H9 (cell line): ENCODE data around the gene RNF157. TPM values are rescaled to one million over a fixed set of nuclear protein-coding genes. Genes with fewer than 3 reads are reported as not detected.

Source experiments
- DNase-seq: peaks from one replicate; pipeline ENCODE4 v3.0.0-alpha.2; 2017
- H2AFZ ChIP-seq: one replicate; pipeline ENCODE4 v1.6.1; 2013; ENCODE audit warnings: mild to moderate bottlenecking, low read length, control low read depth, moderate library complexity
- H2AK5ac ChIP-seq: 2 replicates; pipeline ENCODE4 v1.6.1; 2013; ENCODE audit warnings: low read length, control low read depth, mixed read lengths; ENCODE audit not compliant: insufficient read length
- H2BK120ac ChIP-seq: one replicate; pipeline ENCODE4 v1.6.1; 2013; ENCODE audit warnings: low read depth, mild to moderate bottlenecking, low read length, control low read depth, inconsistent platforms; ENCODE audit not compliant: poor library complexity, severe bottlenecking
- H2BK12ac ChIP-seq: 2 replicates; pipeline ENCODE4 v1.6.1; 2013; ENCODE audit warnings: low read length, control low read depth, mixed read lengths, low read depth; ENCODE audit not compliant: insufficient read length
- H2BK15ac ChIP-seq: 2 replicates; pipeline ENCODE4 v1.6.1; 2013; ENCODE audit warnings: low read depth, low read length, control low read depth
- H2BK20ac ChIP-seq: one replicate; pipeline ENCODE4 v1.6.1; 2013; ENCODE audit warnings: low read depth, mild to moderate bottlenecking, low read length, control low read depth, inconsistent platforms; ENCODE audit not compliant: poor library complexity, severe bottlenecking
- H2BK5ac ChIP-seq: 2 replicates; pipeline ENCODE4 v1.6.1; 2013; ENCODE audit warnings: low read length, control low read depth, mixed read lengths; ENCODE audit not compliant: insufficient read length
- H3K14ac ChIP-seq: 2 replicates; pipeline ENCODE4 v1.6.1; 2013; ENCODE audit warnings: low read length, control low read depth; ENCODE audit not compliant: insufficient read depth
- H3K18ac ChIP-seq: 2 replicates; pipeline ENCODE4 v1.6.1; 2013; ENCODE audit warnings: low read depth, mild to moderate bottlenecking, mixed read lengths, low read length, control low read depth; ENCODE audit not compliant: insufficient read length
- H3K23ac ChIP-seq: 2 replicates; pipeline ENCODE4 v1.6.1; 2013; ENCODE audit warnings: low read length, control low read depth, mixed read lengths, low read depth; ENCODE audit not compliant: insufficient read length
- H3K23me2 ChIP-seq: 2 replicates; pipeline ENCODE4 v1.6.1; 2013; ENCODE audit warnings: low read depth, mild to moderate bottlenecking, mixed read lengths, low read length, control low read depth; ENCODE audit not compliant: insufficient read length, poor library complexity, severe bottlenecking
- H3K27ac ChIP-seq: 2 replicates; pipeline ENCODE4 v1.5.1; 2013; ENCODE audit warnings: low read length, control low read depth, mixed read lengths, low read depth; ENCODE audit not compliant: insufficient read length
- H3K27me3 ChIP-seq: 2 replicates; pipeline ENCODE4 v1.6.1; 2013; ENCODE audit warnings: low read length, control low read depth, inconsistent platforms; ENCODE audit not compliant: insufficient read depth
- H3K4ac ChIP-seq: 2 replicates; pipeline ENCODE4 v1.6.1; 2013; ENCODE audit warnings: low read depth, mild to moderate bottlenecking, control low read depth, inconsistent platforms, low read length, moderate library complexity
- H3K4me1 ChIP-seq: 2 replicates; pipeline ENCODE4 v1.6.1; 2013; ENCODE audit warnings: low read length, control low read depth, inconsistent platforms; ENCODE audit not compliant: insufficient read depth
- H3K4me2 ChIP-seq: 2 replicates; pipeline ENCODE4 v1.6.1; 2013; ENCODE audit warnings: low read length, control low read depth, mixed read lengths; ENCODE audit not compliant: insufficient read length, insufficient read depth
- H3K56ac ChIP-seq: 2 replicates; pipeline ENCODE4 v1.6.1; 2013; ENCODE audit warnings: low read depth, mild to moderate bottlenecking, mixed read lengths, low read length, control low read depth; ENCODE audit not compliant: insufficient read length
- H3K79me1 ChIP-seq: 2 replicates; pipeline ENCODE4 v1.6.1; 2013; ENCODE audit warnings: low read depth, mild to moderate bottlenecking, moderate library complexity, low read length, control low read depth, inconsistent platforms; ENCODE audit not compliant: insufficient read depth, poor library complexity, severe bottlenecking
- H3K79me2 ChIP-seq: 2 replicates; pipeline ENCODE4 v1.6.1; 2013; ENCODE audit warnings: low read length, control low read depth, inconsistent platforms; ENCODE audit not compliant: insufficient read depth
- H3K9ac ChIP-seq: 2 replicates; pipeline ENCODE4 v1.6.1; 2013; ENCODE audit warnings: low read length, control low read depth, mixed read lengths; ENCODE audit not compliant: insufficient read length; ENCODE audit errors: extremely low read depth
- H3K9me3 ChIP-seq: one replicate; pipeline ENCODE4 v1.6.1; 2013; ENCODE audit warnings: low read depth, low read length, inconsistent platforms; ENCODE audit not compliant: control insufficient read depth
- H3T11ph ChIP-seq: one replicate; pipeline ENCODE4 v1.6.1; 2013; ENCODE audit warnings: mild to moderate bottlenecking, low read length, control low read depth, inconsistent platforms
- H4K20me1 ChIP-seq: one replicate; pipeline ENCODE4 v1.6.1; 2013; ENCODE audit not compliant: control insufficient read depth, insufficient read length, insufficient read depth
- H4K5ac ChIP-seq: 2 replicates; pipeline ENCODE4 v1.6.1; 2013; ENCODE audit warnings: low read depth, mild to moderate bottlenecking, mixed read lengths, low read length, control low read depth; ENCODE audit not compliant: insufficient read length
- H4K8ac ChIP-seq: replicated peaks from 2 replicates; pipeline ENCODE4 v1.6.1; 2013; ENCODE audit warnings: low read length, control low read depth, mixed read lengths, low read depth; ENCODE audit not compliant: insufficient read length
- H4K91ac ChIP-seq: 2 replicates; pipeline ENCODE4 v1.6.1; 2013; ENCODE audit warnings: low read depth, mild to moderate bottlenecking, moderate library complexity, mixed read lengths, low read length, control low read depth; ENCODE audit not compliant: insufficient read length
- H3K27ac Mint-ChIP-seq, 3 experiments: 2 replicates in 2 of 3; 3 replicates in 1 of 3; pipeline ENCODE4 v1.8.0; 2020 to 2021; ENCODE audit warnings: mixed read lengths in 3 of 3, mild to moderate bottlenecking in 1 of 3, moderate library complexity in 1 of 3
- H3K27me3 Mint-ChIP-seq: 2 replicates; pipeline ENCODE4 v1.8.0; 2021; ENCODE audit warnings: low read depth, mild to moderate bottlenecking, moderate library complexity, mixed read lengths
- H3K36me3 Mint-ChIP-seq, 3 experiments: 2 replicates in 2 of 3; 3 replicates in 1 of 3; pipeline ENCODE4 v1.8.0; 2020 to 2021; ENCODE audit warnings: low read depth in 3 of 3, mixed read lengths in 3 of 3; ENCODE audit not compliant: insufficient read depth in 1 of 3
- H3K4me1 Mint-ChIP-seq, 2 experiments: 2 replicates each; pipeline ENCODE4 v1.8.0; 2020; ENCODE audit warnings: mixed read lengths in 2 of 2
- H3K4me3 Mint-ChIP-seq, 2 experiments: 2 replicates in 1 of 2; 3 replicates in 1 of 2; pipeline ENCODE4 v1.8.0; 2020 to 2021; ENCODE audit warnings: mild to moderate bottlenecking in 2 of 2, mixed read lengths in 2 of 2, moderate library complexity in 1 of 2
- H3K9me3 Mint-ChIP-seq, 2 experiments: 2 replicates in 1 of 2; 3 replicates in 1 of 2; pipeline ENCODE4 v1.8.0; 2020; ENCODE audit warnings: mild to moderate bottlenecking in 2 of 2, mixed read lengths in 2 of 2, moderate library complexity in 1 of 2
- WGBS: extraction: QIAGEN DNeasy Blood & Tissue Kit; methylation state at CpG from one replicate; pipeline ENCODE4 v1.1.7; 2013; ENCODE audit warnings: missing lambda C conversion rate, low lambda C conversion rate, mixed read lengths; ENCODE audit not compliant: insufficient read length; ENCODE audit errors: extremely low coverage; 5-methylcytosine and 5-hydroxymethylcytosine counted together
- total RNA-seq: library from RNA; stranded (reverse); gene quantifications from 2 replicates; pipeline ENCODE4 v1.2.1, GENCODE V29; 2021
- TF ChIP-seq, protein P1 (sequence below): fragments of 200-600 bp; sonication (generic); conservative IDR thresholded peaks from 3 replicates; pipeline ENCODE4 v1.8.0; 2021; ENCODE audit warnings: antibody characterized with exemption, mild to moderate bottlenecking

Gene RNF157
- total RNA-seq, 1 experiment from 2014 or later = 9.9 TPM

DNA sequence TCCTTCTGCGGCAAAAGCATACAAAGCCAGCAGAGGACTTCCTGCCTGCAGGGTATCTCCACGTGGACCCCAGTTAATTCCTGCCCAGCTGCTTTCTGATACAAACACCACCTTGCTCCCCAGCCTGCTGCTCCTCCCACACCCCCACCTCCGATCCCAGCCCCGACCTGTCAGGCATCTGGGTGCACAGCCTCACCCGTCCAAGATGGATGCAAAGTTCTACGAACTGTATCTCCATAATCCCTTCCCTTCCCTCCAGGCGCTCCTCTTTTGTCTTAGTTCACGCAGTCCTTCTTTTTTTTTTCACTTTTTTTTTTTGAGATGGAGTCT, 83.7 kb downstream of the RNF157 start:
- Mint-ChIP-seq H3K27ac (peak overlapping the region in 1 of 3 experiments; percentile 73; a peak in 2 of 7 replicates), H3K4me1 (peaks cover 28 to 43% of the 10 kb centered on the region in 2 experiments), H3K4me3 (no peak overlapping the region; a peak in 1 of 5 replicates), H3K27me3 (no peaks in the 10 kb centered on the region; the same call in 1 of the 2 replicates), H3K9me3 (no peaks in the 10 kb centered on the region), H3K36me3 (no peaks in the 10 kb centered on the region; a peak in 1 of 7 replicates)
- no peaks in the 10 kb centered on the region for H3K79me1 ChIP-seq
- H2AK5ac ChIP-seq = no peak overlapping the region
- H3K9me3 ChIP-seq = no peaks in the 10 kb centered on the region
- no peak overlapping the region for H2BK12ac ChIP-seq
- no peak overlapping the region for H2BK5ac ChIP-seq
- no peaks in the 10 kb centered on the region for H3K23me2 ChIP-seq
- no peak overlapping the region for H2AFZ ChIP-seq
- WGBS = no CpG with 5 or more reads among the region's 8 CpGs
- H3K4me1 ChIP-seq = peaks cover 2% of the 10 kb centered on the region; the same call in 1 of the 2 replicates
- H3K23ac ChIP-seq = no peak overlapping the region
- no peaks in the 10 kb centered on the region for H4K20me1 ChIP-seq
- H3K9ac ChIP-seq = no peak overlapping the region
- no peaks in the 10 kb centered on the region for H3K27me3 ChIP-seq
- no peak overlapping the region for H3K18ac ChIP-seq
- TF ChIP-seq, protein P1, sequence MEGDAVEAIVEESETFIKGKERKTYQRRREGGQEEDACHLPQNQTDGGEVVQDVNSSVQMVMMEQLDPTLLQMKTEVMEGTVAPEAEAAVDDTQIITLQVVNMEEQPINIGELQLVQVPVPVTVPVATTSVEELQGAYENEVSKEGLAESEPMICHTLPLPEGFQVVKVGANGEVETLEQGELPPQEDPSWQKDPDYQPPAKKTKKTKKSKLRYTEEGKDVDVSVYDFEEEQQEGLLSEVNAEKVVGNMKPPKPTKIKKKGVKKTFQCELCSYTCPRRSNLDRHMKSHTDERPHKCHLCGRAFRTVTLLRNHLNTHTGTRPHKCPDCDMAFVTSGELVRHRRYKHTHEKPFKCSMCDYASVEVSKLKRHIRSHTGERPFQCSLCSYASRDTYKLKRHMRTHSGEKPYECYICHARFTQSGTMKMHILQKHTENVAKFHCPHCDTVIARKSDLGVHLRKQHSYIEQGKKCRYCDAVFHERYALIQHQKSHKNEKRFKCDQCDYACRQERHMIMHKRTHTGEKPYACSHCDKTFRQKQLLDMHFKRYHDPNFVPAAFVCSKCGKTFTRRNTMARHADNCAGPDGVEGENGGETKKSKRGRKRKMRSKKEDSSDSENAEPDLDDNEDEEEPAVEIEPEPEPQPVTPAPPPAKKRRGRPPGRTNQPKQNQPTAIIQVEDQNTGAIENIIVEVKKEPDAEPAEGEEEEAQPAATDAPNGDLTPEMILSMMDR = no peak
- no peak overlapping the region for H3K27ac ChIP-seq
- H2BK20ac ChIP-seq = no peak overlapping the region
- no peak overlapping the region for H4K91ac ChIP-seq
- no peak overlapping the region for H2BK15ac ChIP-seq
- no peak overlapping the region for H3K56ac ChIP-seq
- no peak for DNase-seq
- H3K4me2 ChIP-seq = no peak overlapping the region
- H3K79me2 ChIP-seq = no peaks in the 10 kb centered on the region
- H3K4ac ChIP-seq = no peak overlapping the region
- H4K5ac ChIP-seq = no peak overlapping the region
- H2BK120ac ChIP-seq = no peak overlapping the region
- H3K14ac ChIP-seq = no peak overlapping the region
- no peak overlapping the region for H3T11ph ChIP-seq
- H4K8ac ChIP-seq = no peak overlapping the region
